Measurements from ENCODE around the gene RNF141.

- TF ChIP-seq EZH2 (IDR thresholded peaks at IDR 0.05; ENCODE audit: borderline replicate concordance, insufficient read depth, low read length, poor library complexity, severe bottlenecking) = no peak
- no peak for TF ChIP-seq CTCF (IDR thresholded peaks at IDR 0.05; ENCODE audit: poor library complexity, severe bottlenecking)
- TF ChIP-seq RAD21 (conservative IDR thresholded peaks at IDR 0.05) = no peak
- no peak for TF ChIP-seq EP300 (conservative IDR thresholded peaks at IDR 0.05; ENCODE audit: poor library complexity, severe bottlenecking)
- TF ChIP-seq TAF1 (IDR thresholded peaks at IDR 0.05; ENCODE audit: low read depth) = no peak
- TF ChIP-seq POLR2AphosphoS5 (IDR thresholded peaks at IDR 0.05) = no peak
- no peak for TF ChIP-seq MXI1 (conservative IDR thresholded peaks at IDR 0.05; ENCODE audit: poor library complexity, severe bottlenecking)
- TF ChIP-seq REST (IDR thresholded peaks at IDR 0.05; ENCODE audit: borderline replicate concordance) = no peak
- TF ChIP-seq SMC3 (conservative IDR thresholded peaks at IDR 0.05; ENCODE audit: poor library complexity) = no peak
Measured at GRCh38 chr11:10505278-10506007, 35.5 kb downstream of the RNF141 start.

Data from neural cell (in vitro differentiated cells).